HepG2 (cell line): ENCODE results near the gene NBPF15. TPM values are rescaled to one million over a fixed set of nuclear protein-coding genes. Genes with fewer than 3 reads are reported as not detected.
"Not testable (repeated sequence)": the region's sequence is repeated elsewhere in the genome, so short reads cannot be mapped to it uniquely, and the experiment has no call there.

Experiments used
- ATAC-seq: fragments of 200-7000 bp; cut with Tn5 transposase; 3 replicates; pipeline ENCODE4 v1.9.1; 2020; ENCODE audit warnings: mild to moderate bottlenecking, moderate library complexity
- BruUV-seq: library from RNA; stranded (reverse); fragments of 400-500 nt; replicated peaks from 2 replicates; lab custom pipeline; 2021; lab: Mats Ljungman, UMichigan
- CTCF ChIA-PET: fragments of 300-600 bp; formaldehyde crosslinking; extraction: SDS; loops from one replicate; lab custom pipeline; 2021; ENCODE audit warnings: low total read pairs, inconsistent platforms, low intra/inter-chr PET ratio; lab: Yijun Ruan, JAX
- POLR2A ChIA-PET: fragments of 350-600 bp; sonication (Branson Sonifier 250); formaldehyde crosslinking; loops from one replicate; lab custom pipeline; 2020; ENCODE audit warnings: antibody characterized with exemption, inconsistent platforms; lab: Yijun Ruan, JAX
- DNase-seq: peaks from one replicate; pipeline ENCODE4 v3.0.0-alpha.2; 2015; ENCODE audit warnings: low spot score
- FAIRE-seq: peaks from 3 replicates; lab custom pipeline; 2011; peaks lifted over from hg19 to GRCh38; lab: Jason Lieb, UNC
- H2AFZ ChIP-seq: one replicate; pipeline ENCODE4 v1.6.1; 2011; ENCODE audit warnings: low read length, inconsistent platforms
- H3K27ac ChIP-seq: fragments of 300-600 bp; 3 replicates; pipeline ENCODE4 v1.8.0; 2011; ENCODE audit warnings: mixed run types, mild to moderate bottlenecking, mixed read lengths, low read length, inconsistent platforms; ENCODE audit not compliant: insufficient read depth; ENCODE audit errors: extremely low read length
- H3K27me3 ChIP-seq, 2 experiments: fragments of 200-600 bp in 1 of 2; 2 replicates in 1 of 2; 3 replicates in 1 of 2; pipeline versions ENCODE4 v1.6.0 to v1.8.0; 2011; ENCODE audit warnings: low read length in 2 of 2, mild to moderate bottlenecking in 2 of 2, moderate library complexity in 2 of 2, inconsistent platforms in 1 of 2; ENCODE audit not compliant: insufficient read depth in 2 of 2, control insufficient read depth in 1 of 2
- H3K36me3 ChIP-seq, 2 experiments: fragments of 200-600 bp in 1 of 2; replicated peaks in 1 of 2; 2 replicates in 1 of 2; 3 replicates in 1 of 2; pipeline versions ENCODE4 v1.5.1 to v1.8.0; 2011; ENCODE audit warnings: low read length in 2 of 2, inconsistent platforms in 1 of 2; ENCODE audit not compliant: insufficient read depth in 2 of 2, control insufficient read depth in 1 of 2
- H3K4me1 ChIP-seq: 2 replicates; pipeline ENCODE4 v1.5.1; 2012; ENCODE audit warnings: low read length, inconsistent platforms; ENCODE audit not compliant: insufficient read depth
- H3K4me2 ChIP-seq: 2 replicates; pipeline ENCODE4 v1.6.0; 2011; ENCODE audit warnings: low read depth, low read length, inconsistent platforms
- H3K4me3 ChIP-seq, 3 experiments: fragments of 200-600 bp in 1 of 3; sonication (generic), shearing (Covaris generic) in 1 of 3; replicated peaks in 1 of 3; 2 replicates each; pipeline ENCODE4 v1.5.1; 2011 to 2016; ENCODE audit warnings: low read length in 3 of 3, inconsistent platforms in 2 of 3, low read depth in 2 of 3, mild to moderate bottlenecking in 2 of 3, control low read depth in 1 of 3, mixed read lengths in 1 of 3; ENCODE audit not compliant: insufficient read depth in 1 of 3
- H3K79me2 ChIP-seq: one replicate; pipeline ENCODE4 v1.6.1; 2011; ENCODE audit warnings: low read length, inconsistent platforms; ENCODE audit not compliant: insufficient read depth
- H3K9ac ChIP-seq: 2 replicates; pipeline ENCODE4 v1.6.0; 2011; ENCODE audit warnings: mild to moderate bottlenecking, low read depth, low read length, inconsistent platforms; ENCODE audit not compliant: insufficient read depth
- H3K9me3 ChIP-seq: 2 replicates; pipeline ENCODE4 v1.5.1; 2012; ENCODE audit warnings: mild to moderate bottlenecking, low read length
- H4K20me1 ChIP-seq: 2 replicates; pipeline ENCODE4 v1.6.0; 2011; ENCODE audit warnings: inconsistent platforms, mild to moderate bottlenecking, low read length, moderate library complexity; ENCODE audit not compliant: insufficient read depth
- WGBS: methylation state at CpG from one replicate; pipeline ENCODE4 v1.1.6; 2017; ENCODE audit warnings: low lambda C conversion rate; 5-methylcytosine and 5-hydroxymethylcytosine counted together
- in situ Hi-C: cut with HindIII; loops from 2 replicates; pipeline ENCODE4 v1.10.0; 2017; ENCODE audit warnings: low pct_unique_long_range_greater_than_20kb; ENCODE audit not compliant: extremely low pct_ligation_motif_present
- intact Hi-C: fragments of 100-400 bp; cut with micrococcal nuclease; formaldehyde crosslinking; loops from one replicate; pipeline ENCODE4 v1.10.0; 2022; ENCODE audit not compliant: unreplicated experiment
- polyA plus RNA-seq, 8 experiments: library from polyadenylated mRNA; depleted of rRNA in 3 of 8; stranded (reverse) in 7 of 8; unstranded in 1 of 8; fragments of >200 nt; fragmentation: Illumina TruSeq in 4 of 8; extraction: Trizol in 4 of 8; gene quantifications; 2 replicates each; pipeline versions ENCODE4 v1.2.1 to v1.2.3, GENCODE V29; 2011 to 2016; ENCODE audit warnings: low read depth in 4 of 8, missing spikeins in 1 of 8, mixed read lengths in 1 of 8; ENCODE audit not compliant: insufficient read depth in 1 of 8
- total RNA-seq, 5 experiments: library from RNA; depleted of rRNA; stranded (reverse); fragments of >200 nt; fragmentation: Illumina TruSeq; extraction: Trizol; gene quantifications; 2 replicates each; pipeline ENCODE4 v1.2.3, GENCODE V29; 2016; ENCODE audit warnings: low read depth in 1 of 5

The NBPF15 gene
- total and polyA plus RNA-seq, 2 of the 13 experiments (the other 11 are each of a cell fraction or from before 2014, with no cell fraction given) = 15.5 to 21.2 TPM

DNA sequence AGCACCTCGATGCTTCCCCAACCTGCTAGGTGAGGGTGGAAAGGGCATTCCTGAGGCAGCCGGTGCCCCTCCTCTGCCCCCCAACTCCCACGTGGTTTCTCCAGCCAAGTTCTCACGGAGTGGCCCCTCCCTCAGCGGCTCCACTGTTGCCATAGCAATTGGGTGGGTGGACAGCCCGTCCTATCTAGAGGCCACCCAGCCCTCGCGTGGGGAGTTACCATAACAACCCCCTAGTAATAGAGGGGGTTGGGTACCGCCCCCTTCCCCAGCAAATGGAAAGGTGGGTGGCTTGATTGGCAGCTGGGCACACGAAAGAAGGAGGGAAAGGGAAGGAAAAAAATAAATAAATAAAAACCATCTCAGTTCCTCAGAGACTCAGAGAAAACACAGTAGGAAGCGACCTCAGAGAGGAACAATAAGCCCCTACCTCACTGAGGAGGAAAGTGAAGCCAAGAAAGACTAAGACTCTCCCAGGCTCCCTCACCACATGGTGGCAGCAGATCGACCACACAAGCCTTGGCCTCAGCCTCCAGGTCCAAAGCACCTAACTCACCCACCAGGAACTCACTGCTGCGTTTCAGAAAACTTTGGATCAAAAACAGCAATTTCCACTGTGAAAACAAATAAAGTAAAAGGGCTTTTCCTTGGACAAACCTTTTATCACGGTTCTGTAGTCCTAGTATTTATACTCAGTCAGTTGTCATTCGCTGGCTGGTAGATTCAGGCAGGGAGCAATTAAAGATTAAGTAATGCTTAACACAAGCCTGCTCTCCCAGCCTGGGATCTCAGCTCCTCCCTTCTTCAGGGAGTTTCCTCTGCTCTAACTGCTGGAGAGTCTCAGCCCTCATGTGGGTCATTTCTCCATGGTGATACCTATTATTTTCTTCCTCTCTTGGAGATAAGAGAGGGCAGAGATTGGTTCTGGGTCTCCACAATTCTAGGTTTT is 23.9 kb upstream of the NBPF15 start:
- H3K4me2 ChIP-seq, H3K36me3 ChIP-seq, POLR2A ChIA-PET, H3K4me1 ChIP-seq, H3K27me3 ChIP-seq, H4K20me1 ChIP-seq, intact Hi-C loops, H3K9me3 ChIP-seq, H2AFZ ChIP-seq, H3K9ac ChIP-seq, BruUV-seq, CTCF ChIA-PET, H3K27ac ChIP-seq, H3K79me2 ChIP-seq, in situ Hi-C loops, DNase-seq, H3K4me3 ChIP-seq: not testable (repeated sequence)
- ATAC-seq (peak; percentile 57; the same call in 2 of the 3 replicates), FAIRE-seq (peak; percentile 90)
- WGBS = 8% methylated on average over 7 of the region's 15 CpGs

DNA sequence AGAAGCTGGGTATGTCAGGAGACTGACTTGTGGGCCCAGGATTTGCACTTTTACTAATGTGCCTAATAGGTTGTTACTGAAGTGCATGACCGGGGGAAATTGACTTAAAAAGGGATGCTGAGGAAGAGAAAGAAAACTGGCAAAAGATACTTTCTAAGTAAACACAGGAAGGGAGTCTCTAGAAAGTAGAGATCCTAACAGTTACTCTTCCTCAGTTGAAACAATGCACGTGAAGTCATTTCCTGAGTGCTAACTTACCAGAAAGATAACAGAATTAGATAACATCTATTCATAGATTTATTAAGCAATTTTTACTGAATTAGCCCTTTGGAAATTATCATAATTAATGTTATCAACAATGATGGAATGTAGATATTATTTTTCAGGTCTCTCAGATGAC is 12.4 kb upstream of the NBPF15 start:
- in situ Hi-C loops, H4K20me1 ChIP-seq, H3K4me1 ChIP-seq, H3K79me2 ChIP-seq, CTCF ChIA-PET, H3K27me3 ChIP-seq, H3K36me3 ChIP-seq, BruUV-seq, DNase-seq, ATAC-seq, H3K4me3 ChIP-seq, H3K4me2 ChIP-seq, FAIRE-seq, H2AFZ ChIP-seq, POLR2A ChIA-PET, H3K9me3 ChIP-seq, intact Hi-C loops, H3K27ac ChIP-seq, H3K9ac ChIP-seq: not testable (repeated sequence)
- WGBS = no CpG with 5 or more reads among the region's 2 CpGs
